MCF 10A (cell line): ENCODE measurements around the gene MON1B. TPM values are rescaled to one million over a fixed set of nuclear protein-coding genes. Genes with fewer than 3 reads are reported as not detected.
A peak's percentile ranks its signal among the peaks of the same experiment; 100 is the strongest.

Experiments used
- BruUV-seq: library from RNA; stranded (reverse); fragments of 400-500 nt; replicated peaks from 2 replicates; lab custom pipeline; 2021; lab: Mats Ljungman, UMichigan
- CTCF ChIA-PET: fragments of 300-600 bp; sonication (Branson Sonifier 250); formaldehyde crosslinking; extraction: SDS; loops from one replicate; lab custom pipeline; 2021; ENCODE audit warnings: antibody characterized with exemption, inconsistent platforms; lab: Yijun Ruan, JAX
- POLR2A ChIA-PET: fragments of 300-600, 350-650 bp; sonication (Branson Sonifier 250); formaldehyde crosslinking; extraction: SDS; loops from one replicate; lab custom pipeline; 2020; ENCODE audit warnings: antibody characterized with exemption, inconsistent platforms; lab: Yijun Ruan, JAX
- DNase-seq: peaks from one replicate; pipeline ENCODE4 v3.0.0-alpha.2; 2018; ENCODE audit not compliant: unreplicated experiment
- H3K27ac Mint-ChIP-seq: one replicate; pipeline ENCODE4 v1.8.0; 2022; ENCODE audit warnings: mild to moderate bottlenecking, low read depth, mixed read lengths; ENCODE audit not compliant: unreplicated experiment
- H3K27me3 Mint-ChIP-seq: one replicate; pipeline ENCODE4 v1.8.0; 2022; ENCODE audit warnings: mixed read lengths; ENCODE audit not compliant: insufficient read depth, unreplicated experiment
- H3K36me3 Mint-ChIP-seq: one replicate; pipeline ENCODE4 v1.8.0; 2022; ENCODE audit warnings: mild to moderate bottlenecking, moderate library complexity, mixed read lengths; ENCODE audit not compliant: insufficient read depth, unreplicated experiment
- H3K4me1 Mint-ChIP-seq: one replicate; pipeline ENCODE4 v1.8.0; 2022; ENCODE audit warnings: mixed read lengths; ENCODE audit not compliant: insufficient read depth, unreplicated experiment
- H3K4me3 Mint-ChIP-seq: one replicate; pipeline ENCODE4 v1.8.0; 2022; ENCODE audit warnings: mild to moderate bottlenecking, moderate library complexity, mixed read lengths; ENCODE audit not compliant: unreplicated experiment
- H3K9me3 Mint-ChIP-seq: one replicate; pipeline ENCODE4 v1.8.0; 2022; ENCODE audit warnings: mixed read lengths; ENCODE audit not compliant: unreplicated experiment
- CTCF ChIP-seq: fragments of 200-600 bp; IDR thresholded peaks from one replicate; pipeline ENCODE4 v1.8.0; 2022; ENCODE audit warnings: antibody characterized with exemption, mild to moderate bottlenecking; ENCODE audit not compliant: unreplicated experiment
- intact Hi-C: fragments of 100-400 bp; cut with micrococcal nuclease; formaldehyde crosslinking; loops from 2 replicates; pipeline ENCODE4 v1.14.1; 2022
- total RNA-seq: library from RNA; stranded (reverse); gene quantifications from 2 replicates; pipeline ENCODE4 v1.2.3, GENCODE V29; 2022

MON1B gene
- total RNA-seq, 1 experiment from 2014 or later: 70.5 TPM

- CTCF ChIA-PET: interaction anchor here (0.7 kb wide), 3 partner anchors 276 to 556 kb away, joined by 3 to 4 read pairs (median 3); no protein-coding TSS in a partner anchor
- no peak for TF ChIP-seq CTCF
- H3K36me3 Mint-ChIP-seq: no peaks in the 10 kb centered on the region
- peak overlapping the region; percentile 66 for H3K4me3 Mint-ChIP-seq
- POLR2A ChIA-PET: interaction anchor here (0.6 to 3.3 kb wide), 7 partner anchors 9 to 1368 kb away, joined by 3 to 23 read pairs (median 3); partner anchors contain the start of gene MON1B
- peak overlapping the region; percentile 15 for H3K27ac Mint-ChIP-seq
- peaks cover 14% of the 10 kb centered on the region for H3K4me1 Mint-ChIP-seq
- intact Hi-C loops: no loop called here
- peak; percentile 72 for DNase-seq
- no peaks in the 10 kb centered on the region for H3K9me3 Mint-ChIP-seq
- H3K27me3 Mint-ChIP-seq: no peaks in the 10 kb centered on the region
- BruUV-seq: no TSS peak
These were observed 22.0 kb downstream of the MON1B start for GRCh38 chr16:77212741-77213541.

- DNase-seq: peak; percentile 99
- Mint-ChIP-seq H3K36me3 (no peaks in the 10 kb centered on the region), H3K27me3 (no peaks in the 10 kb centered on the region), H3K27ac (peak overlapping the region; percentile 15), H3K4me3 (peak overlapping the region; percentile 66), H3K4me1 (peaks cover 14% of the 10 kb centered on the region), H3K9me3 (no peaks in the 10 kb centered on the region)
- POLR2A ChIA-PET: interaction anchor here (0.6 to 3.3 kb wide), 6 partner anchors 9 to 1369 kb away, joined by 3 to 23 read pairs (median 3); partner anchors contain the start of gene MON1B
- CTCF ChIA-PET: interaction anchor here (0.7 to 2.3 kb wide), 3 partner anchors 275 to 371 kb away, joined by 3 to 9 read pairs (median 3); no protein-coding TSS in a partner anchor
- no TSS peak for BruUV-seq
- intact Hi-C loops: no loop called here
- no peak for TF ChIP-seq CTCF
These were observed 22.6 kb downstream of the MON1B start for GRCh38 chr16:77213542-77214106.

- H3K9me3 Mint-ChIP-seq: no peaks in the 10 kb centered on the region
- ChIA-PET CTCF (interaction anchor here (0.6 to 2.3 kb wide), 3 partner anchors 13 to 370 kb away, joined by 3 to 9 read pairs (median 3); no protein-coding TSS in a partner anchor), POLR2A (interaction anchor here (0.9 to 3.3 kb wide), 4 partner anchors 8 to 434 kb away, joined by 3 to 23 read pairs (median 3); partner anchors contain the start of gene MON1B)
- H3K36me3 Mint-ChIP-seq: no peaks in the 10 kb centered on the region
- DNase-seq: peak; percentile 54
- TF ChIP-seq CTCF: no peak
- H3K27me3 Mint-ChIP-seq: no peaks in the 10 kb centered on the region
- BruUV-seq: no TSS peak
- H3K4me1 Mint-ChIP-seq: peaks cover 14% of the 10 kb centered on the region
- no peak overlapping the region for H3K27ac Mint-ChIP-seq
- intact Hi-C loops: no loop called here
- H3K4me3 Mint-ChIP-seq: no peak overlapping the region
These were observed 23.6 kb downstream of the MON1B start for GRCh38 chr16:77214411-77215138.
